ENCODE measurements around the gene LINGO3.

Gene LINGO3

GRCh38 chr19:2339644-2340310 is 31.8 kb upstream of the LINGO3 start:
- DNase-seq (ENCODE audit: low read depth) = no peak

GRCh38 chr19:2338751-2339643 is 31.0 kb upstream of the LINGO3 start:
- DNase-seq (ENCODE audit: low read depth) = no peak

DNA sequence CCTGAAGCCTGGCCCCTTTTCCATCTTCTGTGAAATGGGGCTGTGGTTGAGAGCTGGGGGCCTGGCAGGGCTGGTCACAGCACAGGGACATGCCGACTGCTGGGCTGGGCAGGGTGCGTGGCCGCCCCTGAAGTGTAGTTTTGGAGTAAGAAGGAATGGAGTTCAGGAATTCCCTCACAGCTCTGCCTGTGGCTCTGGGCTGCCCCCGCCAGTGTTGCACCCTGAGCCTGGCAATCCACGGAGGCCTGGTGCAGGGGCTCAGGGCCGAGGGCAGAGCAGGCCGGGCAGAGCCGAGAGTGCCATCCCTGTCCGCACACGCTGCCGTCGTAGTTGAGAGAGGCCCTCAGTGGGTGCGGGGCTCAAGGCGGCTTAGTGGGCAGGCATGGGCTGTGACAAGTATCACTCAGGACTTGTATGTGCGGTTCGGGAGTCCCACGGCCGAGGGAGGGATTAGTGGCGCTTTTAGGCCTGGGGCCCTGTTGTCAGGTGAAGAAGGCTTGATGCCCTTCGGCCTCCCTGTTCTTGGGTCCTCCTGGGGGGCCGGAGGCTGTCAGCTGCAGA is 30.2 kb upstream of the LINGO3 start:
- DNase-seq (ENCODE audit: low read depth) = no peak

DNA sequence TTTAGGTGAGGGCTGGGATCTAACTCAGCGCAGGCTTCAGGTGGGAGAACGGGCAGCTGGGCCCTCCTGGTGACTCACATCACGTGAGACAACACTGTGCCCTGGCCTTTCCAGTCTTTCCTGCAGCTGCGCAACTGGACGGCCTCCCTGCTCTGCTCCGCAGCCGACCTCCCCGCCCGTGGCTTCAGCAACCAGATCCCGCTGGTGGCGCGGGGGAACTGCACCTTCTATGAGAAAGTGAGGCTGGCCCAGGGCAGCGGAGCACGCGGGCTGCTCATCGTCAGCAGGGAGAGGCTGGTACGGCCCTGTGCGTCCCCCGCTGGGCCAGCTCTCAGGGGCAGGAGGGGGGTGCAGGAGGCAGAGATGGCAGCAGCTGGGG is 29.4 kb upstream of the LINGO3 start:
- no peak for DNase-seq (ENCODE audit: low read depth)

GRCh38 chr19:2336528-2337328 is 28.8 kb upstream of the LINGO3 start:
- no peak for DNase-seq (ENCODE audit: low read depth)

- no peak for DNase-seq (ENCODE audit: low read depth)
Measured at GRCh38 chr19:2335848-2336247, 27.9 kb upstream of the LINGO3 start.

DNA sequence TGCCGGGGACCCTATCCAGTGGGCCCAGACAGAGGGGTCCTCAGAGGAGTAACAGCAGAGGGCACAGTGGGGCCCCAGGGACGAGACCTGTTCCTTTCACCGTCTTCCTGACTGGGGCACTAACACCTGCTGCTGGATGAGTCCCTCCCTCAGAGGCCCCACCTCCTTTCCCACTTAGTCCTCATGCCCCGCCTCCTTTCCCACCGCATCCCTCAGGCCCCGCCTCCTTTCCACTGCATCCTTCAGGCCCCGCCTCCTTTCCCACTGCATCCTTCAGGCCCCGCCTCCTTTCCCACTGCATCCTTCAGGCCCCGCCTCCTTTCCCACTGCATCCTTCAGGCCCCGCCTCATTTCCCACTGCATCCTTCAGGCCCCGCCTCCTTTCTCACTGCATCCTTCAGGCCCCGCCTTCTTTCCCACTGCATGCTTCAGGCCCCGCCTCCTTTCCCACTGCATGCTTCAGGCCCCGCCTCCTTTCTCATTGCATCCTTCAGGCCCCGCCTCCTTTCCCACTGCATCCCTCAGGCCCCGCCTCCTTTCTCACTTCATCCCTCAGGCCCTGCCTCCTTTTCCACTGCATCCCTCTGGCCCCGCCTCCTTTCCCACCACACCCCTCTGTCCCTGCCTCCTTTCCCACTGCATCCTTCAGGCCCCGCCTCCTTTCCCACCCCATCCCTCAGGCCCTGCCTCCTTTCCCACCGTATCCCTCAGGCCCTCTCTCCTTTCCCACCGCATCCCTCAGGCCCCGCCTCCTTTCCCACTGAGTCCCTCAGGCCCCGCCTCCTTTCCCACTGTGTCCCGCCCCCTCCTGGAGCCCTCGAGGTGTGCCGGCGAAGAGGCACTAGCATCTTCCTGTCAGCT is 27.3 kb upstream of the LINGO3 start:
- no peak for DNase-seq (ENCODE audit: low read depth)

DNA sequence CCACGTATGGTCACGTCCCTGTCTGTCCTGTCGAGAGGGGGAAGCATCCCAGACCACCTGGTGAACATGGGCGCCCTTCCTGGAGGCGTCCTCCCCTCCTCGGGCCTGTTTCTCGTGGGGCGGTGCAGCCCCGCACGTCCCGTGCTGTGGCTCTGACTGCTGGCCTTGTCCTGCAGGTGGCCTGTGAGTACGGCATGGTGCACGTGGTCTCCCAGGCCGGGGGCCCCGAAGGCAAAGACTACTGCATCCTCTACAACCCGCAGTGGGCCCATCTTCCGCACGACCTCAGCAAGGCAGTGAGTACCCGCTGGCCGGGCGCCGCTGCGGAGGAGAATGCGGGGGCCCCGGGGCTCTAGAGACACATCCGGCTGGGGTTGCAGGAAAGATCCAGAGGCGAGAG is 26.5 kb upstream of the LINGO3 start:
- no peak for DNase-seq (ENCODE audit: low read depth)

DNA sequence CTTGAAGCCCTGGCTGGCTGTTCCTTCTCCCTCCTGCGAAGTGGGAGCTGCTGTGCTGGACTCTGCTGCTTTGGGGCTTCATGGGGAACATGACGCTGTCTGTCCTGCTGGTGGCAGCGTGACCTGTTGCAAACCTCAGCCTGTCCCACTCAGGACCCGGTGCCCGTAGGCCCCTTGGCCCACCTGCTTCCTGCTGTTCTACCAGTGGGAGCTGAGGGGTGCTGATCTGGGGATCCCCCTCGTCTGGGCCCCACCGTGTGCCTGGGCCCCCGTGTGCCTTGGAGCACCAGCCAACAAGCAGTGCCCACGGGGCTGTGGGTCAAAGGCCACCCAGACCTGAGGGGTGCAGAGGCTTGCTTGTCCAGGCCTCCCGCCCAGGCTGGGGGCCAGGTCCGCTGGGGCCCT is 25.9 kb upstream of the LINGO3 start:
- DNase-seq (ENCODE audit: low read depth) = no peak

GRCh38 chr19:2333027-2333806 is 25.3 kb upstream of the LINGO3 start:
- DNase-seq (ENCODE audit: low read depth) = no peak

- DNase-seq (ENCODE audit: low read depth) = no peak
Measured at GRCh38 chr19:2332341-2333026, 24.5 kb upstream of the LINGO3 start.

DNA sequence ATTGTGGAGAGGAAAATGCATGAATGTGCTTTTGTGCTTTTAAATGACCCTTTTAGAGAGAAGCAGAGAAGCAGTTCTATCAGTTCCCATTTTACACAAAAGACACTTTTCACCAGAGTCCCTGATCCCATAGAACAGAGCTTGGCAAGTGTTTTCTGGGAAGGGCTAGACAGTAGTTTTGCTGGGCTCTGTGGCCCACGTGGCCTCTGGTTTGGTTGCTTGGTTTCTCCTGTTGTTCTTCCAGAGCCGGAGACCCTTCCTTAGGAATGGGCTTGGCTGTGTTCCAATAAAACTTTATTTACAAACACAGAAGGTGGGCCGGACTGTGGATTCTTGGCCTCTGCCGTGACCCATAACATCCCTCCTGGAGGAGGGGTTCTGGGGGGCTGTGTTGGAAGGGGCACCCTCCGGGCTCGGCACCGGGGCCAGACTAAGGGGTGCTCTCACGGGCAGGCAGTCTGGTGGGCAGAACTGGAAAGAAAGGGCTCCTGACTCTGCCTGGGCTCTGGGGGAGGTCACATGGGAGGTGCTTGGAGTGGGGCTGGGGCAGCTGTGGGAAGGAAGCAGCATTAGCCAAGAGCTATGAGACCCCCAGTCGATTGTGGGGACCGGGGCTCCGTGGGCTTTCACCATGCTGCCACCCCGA is 23.8 kb upstream of the LINGO3 start:
- DNase-seq (ENCODE audit: low read depth) = no peak

GRCh38 chr19:2330632-2331284 is 22.8 kb upstream of the LINGO3 start:
- DNase-seq (ENCODE audit: low read depth) = no peak

DNA sequence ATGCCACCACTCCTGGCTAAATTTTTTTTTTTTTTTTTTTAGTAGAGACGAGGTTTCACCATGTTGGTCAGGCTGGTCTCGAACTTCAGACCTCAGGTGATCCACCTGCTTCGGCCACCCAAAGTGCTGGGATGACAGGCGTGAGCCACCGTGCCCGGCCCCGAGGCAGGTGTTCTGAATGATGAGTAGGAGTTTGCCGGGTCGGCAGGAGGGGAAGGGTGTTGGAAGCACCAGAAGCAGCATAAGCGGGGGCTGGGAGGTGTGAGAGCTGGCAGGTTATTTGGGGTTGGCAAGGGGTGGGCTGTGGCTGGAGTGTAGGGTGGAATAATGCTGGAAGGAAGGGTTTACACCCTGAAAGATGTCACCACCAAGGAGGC is 22.3 kb upstream of the LINGO3 start:
- no peak for DNase-seq (ENCODE audit: low read depth)

- DNase-seq (ENCODE audit: low read depth) = no peak
Measured at GRCh38 chr19:2329501-2329916, 21.6 kb upstream of the LINGO3 start.

- no peak for DNase-seq (ENCODE audit: low read depth)
Measured at GRCh38 chr19:2329149-2329478, 21.2 kb upstream of the LINGO3 start.

DNA sequence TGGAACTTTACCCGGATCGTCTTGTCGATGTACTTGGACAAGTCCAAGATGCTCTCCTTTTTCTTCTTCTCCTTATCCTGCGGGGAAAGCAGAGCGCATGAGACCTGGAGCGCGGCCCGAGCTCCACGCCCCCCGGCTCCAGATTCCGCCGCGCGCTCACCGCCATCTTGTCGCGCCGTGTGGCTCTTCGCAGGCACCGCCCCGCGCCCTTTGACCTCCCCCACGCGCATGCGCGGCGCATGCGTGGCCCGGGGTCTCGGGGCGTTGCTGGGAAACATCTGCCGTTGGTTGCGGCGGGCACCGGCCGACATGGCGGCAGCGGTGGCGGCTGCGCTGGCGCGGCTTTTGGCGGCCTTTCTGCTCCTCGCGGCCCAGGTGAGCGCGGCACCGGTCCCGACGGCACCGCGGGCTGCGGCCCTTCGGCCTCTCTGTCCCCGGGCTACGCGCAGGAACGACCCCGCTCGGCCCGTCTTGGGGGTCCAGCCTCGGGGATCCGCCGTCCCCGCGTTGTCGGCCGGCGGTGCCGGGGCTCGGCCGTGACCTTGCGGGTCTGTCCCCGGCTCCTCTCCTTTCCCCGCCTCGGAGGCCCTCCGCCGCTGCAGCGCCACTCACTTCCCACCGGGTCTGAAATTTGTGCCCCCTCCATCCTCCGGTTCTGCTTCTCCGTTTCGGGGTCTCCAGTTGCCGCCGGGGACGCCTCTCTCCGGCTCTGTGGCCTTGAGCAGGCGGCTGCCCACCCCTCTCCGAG is 20.6 kb upstream of the LINGO3 start, which contains the start of the genes LSM7 and SPPL2B:
TSS of gene LSM7 (minus strand) at position 186 of the 748 bp plus-strand sequence. CDS start at position 166, 20 bp downstream.
TSS of gene SPPL2B (plus strand) at position 284 of the 748 bp plus-strand sequence. CDS start at position 310, 26 bp downstream.
- DNase-seq (ENCODE audit: low read depth) = peak; percentile 79

DNA sequence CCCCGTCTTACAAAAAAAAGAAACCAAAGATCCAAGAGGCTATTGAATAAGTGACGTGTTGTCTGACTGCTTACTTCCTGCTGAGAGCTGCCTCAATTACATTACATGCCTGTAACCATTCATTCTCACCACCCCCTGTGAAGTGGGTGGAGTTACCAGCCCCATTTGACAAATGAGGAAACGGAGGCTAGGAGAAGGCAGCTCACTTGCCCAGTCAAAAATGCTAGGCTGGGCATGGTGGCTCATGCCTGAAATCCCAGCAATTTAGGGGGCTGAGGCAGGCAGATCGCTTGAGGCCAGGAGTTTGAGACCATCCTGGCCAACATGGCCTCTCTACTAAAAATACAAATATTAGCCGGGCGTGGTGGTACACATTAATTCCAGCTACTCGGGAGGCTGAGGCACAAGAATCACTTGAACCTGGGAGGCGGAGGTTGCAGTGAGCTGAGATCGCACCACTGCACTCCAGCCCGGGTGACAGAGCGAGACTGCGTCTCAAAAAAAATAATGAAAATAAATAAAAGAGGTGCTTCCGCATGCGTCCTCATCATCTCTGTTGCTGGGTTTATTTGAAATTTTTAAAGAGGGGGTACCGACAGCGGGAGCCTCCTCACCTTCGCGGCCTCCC is 19.9 kb upstream of the LINGO3 start:
- DNase-seq (ENCODE audit: low read depth) = no peak
